Anterior cingulate cortex (tissue), 58 donors: ENCODE measurements around the gene KCNJ1.

Experiments
- DNase-seq, 58 donors: peaks; one replicate each; lab custom pipeline; 2025; lab: John Stamatoyannopoulos, UW

The KCNJ1 gene

DNA sequence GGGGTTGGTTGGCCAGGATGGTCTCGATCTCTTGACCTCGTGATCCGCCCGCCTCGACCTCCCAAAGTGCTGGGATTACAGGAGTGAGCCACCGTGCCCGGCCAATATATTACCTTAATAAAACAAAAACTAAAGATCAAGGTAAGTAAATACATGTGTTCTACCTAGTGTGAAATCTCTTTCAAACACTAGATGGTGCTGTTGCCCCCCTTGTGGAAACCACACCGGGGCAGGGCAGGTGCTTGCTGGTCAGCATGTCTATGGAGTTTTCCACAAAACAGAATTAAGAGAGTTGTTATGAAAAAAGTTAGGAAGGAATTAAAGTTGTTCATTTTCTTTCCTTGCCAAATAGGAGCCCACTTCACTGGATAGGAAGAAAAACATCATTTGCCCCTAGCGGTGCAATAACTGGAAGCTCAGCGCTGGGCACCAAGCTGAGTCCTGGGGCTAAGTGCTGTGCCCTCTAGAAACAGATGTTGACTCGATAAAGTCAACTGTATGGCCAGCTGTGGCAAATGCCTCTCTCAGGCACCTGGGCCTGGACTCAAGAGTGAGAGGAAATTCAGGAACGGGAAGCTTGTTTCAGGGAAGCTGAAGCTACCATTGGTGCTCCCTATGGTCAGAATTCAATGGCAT, 17.7 kb upstream of the KCNJ1 start:
- DNase-seq: peak in 34 of 58 donors; percentile 12 to 64 (median 29)

DNA sequence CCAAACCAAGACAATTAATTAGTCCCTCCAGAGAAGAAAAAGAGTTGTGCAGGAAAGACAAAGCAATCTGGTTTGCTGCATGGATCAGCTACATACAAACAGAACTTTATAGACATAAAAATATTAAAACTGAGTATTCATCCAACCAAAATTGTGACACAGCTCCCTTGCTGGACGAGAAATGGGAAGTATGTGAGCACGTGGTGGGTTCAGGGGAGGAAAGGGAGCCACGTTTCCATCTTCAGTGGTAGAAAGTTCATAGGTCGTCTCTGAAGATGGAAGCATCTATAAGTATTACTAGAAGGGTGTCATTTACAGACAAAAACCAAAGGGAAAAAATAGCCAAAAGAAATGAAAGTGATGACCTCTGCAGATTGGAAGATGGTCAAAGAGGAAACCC, 17.0 kb upstream of the KCNJ1 start:
- DNase-seq: no peak

GRCh38 chr11:128882451-128882850, 15.4 kb upstream of the KCNJ1 start:
- DNase-seq: no peak

GRCh38 chr11:128881221-128881620, 14.1 kb upstream of the KCNJ1 start:
- DNase-seq: no peak

DNA sequence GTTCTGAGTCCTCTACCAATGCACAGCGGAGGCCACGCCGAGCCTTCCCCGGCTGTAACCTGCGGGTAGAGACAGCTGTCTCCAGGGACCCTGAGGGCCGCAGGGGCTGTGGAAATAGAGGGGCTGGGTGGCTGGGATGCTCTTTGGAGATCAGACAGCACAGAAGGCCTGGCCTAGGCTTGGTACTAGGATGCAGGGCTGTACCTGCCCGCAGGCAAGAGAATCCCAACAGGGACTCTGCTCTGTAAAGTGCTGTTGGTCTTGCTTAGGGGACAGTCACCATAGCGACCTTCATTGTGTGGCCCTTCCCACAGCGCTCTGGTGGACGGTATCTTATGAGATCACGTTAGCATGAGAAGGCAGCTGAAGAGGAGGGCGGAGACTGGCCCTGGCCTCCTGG, 12.7 kb upstream of the KCNJ1 start:
- DNase-seq: no peak

DNA sequence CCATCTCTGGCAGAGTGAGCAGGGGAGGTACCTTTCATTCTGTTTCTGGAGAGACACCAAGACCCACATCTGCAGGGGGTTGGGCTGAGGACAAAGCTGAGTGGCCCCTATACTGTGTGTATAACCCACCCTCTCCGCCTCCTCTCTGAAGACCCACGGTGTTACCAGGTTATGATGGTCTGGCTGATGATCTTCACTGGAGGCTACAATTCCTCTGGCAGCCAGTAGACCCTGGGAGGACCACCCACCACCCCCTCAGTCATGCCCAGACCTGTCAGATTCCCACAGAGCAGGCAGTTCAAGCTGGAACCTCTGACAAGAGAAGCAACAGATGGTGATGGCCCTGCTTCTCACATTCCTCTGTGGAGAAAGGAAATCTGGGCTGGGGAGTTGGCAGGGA, 11.4 kb upstream of the KCNJ1 start:
- DNase-seq: no peak

- no peak for DNase-seq
Measured at GRCh38 chr11:128877726-128878125, 10.6 kb upstream of the KCNJ1 start.

DNA sequence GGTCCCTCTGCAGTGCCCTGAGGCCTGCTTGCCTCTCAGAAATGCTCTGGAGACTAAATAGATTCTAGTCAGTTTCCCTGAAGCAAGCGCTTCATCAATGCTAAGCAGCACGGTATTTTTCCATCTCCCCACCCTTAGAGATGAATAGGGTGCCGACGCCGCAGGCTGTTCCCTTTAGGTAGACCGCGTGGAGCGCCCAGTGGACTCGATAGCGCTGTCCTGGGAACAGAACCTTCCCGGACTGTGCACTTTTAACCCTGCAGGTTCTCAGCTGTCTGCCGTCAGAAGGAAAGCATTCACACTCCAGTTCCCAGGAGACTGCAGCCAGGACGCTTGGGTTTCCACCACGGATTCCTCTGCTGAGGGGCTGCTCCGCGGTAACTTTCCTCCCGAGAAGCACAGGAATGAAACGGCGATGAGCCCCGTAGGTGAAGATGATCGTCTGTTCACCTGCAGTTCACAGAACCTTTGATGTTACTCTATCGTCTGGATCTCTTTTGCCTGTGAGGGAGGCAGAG, 9.1 kb upstream of the KCNJ1 start:
- DNase-seq: no peak

DNA sequence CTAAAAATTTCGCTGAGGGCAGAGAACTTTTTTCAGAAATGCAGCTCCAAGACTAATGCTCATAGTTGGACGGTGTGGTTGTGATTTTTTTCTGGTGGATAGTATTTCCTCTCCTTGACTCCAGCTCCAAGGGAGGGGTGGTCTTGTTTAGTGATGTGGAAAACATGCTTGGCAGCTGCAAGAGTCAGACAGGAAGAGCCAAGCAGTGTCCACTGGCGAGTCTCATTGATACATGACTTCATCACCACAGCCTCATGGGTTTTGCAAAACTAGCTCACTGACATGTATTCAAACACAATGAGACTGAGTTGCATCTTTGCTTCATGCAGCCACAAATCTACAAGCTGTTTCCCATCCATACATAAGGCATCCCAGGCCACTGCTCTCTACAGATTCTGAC, 7.3 kb upstream of the KCNJ1 start:
- DNase-seq: no peak

- no peak for DNase-seq
Measured at GRCh38 chr11:128872594-128872993, 5.5 kb upstream of the KCNJ1 start.

DNA sequence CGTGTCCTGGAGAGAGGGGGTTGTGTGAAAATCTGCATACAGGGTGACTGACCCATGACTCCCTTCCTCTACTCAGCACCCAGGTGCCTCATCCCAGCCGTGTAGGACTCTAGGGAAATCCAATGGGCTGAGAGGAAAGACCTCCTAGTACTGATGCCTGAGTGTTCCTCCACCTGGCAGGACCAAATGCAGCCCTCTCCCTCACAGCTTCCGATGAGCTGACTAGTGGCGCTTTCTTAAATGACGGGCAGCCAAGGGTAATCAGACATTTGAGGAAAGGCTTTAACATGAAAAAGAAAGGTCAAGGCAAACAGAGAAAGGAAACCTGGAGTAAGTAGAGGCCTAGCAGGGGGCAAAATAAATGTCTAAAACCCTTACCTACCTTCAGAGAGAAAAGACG, 5.0 kb upstream of the KCNJ1 start:
- DNase-seq: no peak

DNA sequence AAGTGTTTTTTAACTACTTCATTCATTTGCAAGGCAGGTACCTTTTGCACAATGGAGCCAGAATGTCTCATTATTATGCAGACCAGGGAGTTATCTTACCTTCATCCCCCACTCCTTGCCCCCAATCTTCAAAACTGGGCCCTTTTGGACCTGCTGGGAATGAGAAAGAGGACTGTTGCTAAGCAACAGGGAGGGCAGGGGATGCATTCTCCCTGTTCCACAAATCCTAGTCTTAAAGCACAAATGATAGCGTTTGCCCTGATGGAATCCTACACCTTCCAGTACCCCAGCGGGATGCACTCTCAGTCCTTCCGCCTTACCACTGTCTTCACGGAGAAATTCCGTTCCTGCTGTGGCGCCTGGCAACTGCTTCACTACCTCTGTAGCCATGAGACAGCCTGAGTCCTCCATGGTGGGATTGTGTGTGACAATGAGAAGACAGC, 4.1 kb upstream of the KCNJ1 start:
- DNase-seq: no peak

- no peak for DNase-seq
Measured at GRCh38 chr11:128868841-128869671, 2.0 kb upstream of the KCNJ1 start.

DNA sequence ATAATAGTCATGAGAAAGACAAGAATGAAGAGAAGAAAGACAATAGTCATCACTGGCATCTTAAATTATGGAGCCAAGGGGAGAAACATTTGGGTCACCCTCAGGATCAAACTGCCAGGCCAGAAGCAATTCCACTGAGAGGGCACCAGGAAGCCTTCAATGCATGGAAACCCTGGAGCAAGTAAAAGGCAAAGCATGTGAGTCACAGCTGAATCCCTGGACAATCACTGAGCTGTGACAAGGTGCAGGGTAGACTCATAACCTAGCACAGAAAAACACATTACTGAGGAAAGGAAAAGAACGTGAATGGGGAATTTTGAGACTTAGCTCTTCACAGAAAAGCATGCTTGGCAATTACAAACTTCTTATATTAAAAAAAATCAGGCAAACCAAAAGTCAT, 1.6 kb downstream of the KCNJ1 start:
- DNase-seq: no peak

DNA sequence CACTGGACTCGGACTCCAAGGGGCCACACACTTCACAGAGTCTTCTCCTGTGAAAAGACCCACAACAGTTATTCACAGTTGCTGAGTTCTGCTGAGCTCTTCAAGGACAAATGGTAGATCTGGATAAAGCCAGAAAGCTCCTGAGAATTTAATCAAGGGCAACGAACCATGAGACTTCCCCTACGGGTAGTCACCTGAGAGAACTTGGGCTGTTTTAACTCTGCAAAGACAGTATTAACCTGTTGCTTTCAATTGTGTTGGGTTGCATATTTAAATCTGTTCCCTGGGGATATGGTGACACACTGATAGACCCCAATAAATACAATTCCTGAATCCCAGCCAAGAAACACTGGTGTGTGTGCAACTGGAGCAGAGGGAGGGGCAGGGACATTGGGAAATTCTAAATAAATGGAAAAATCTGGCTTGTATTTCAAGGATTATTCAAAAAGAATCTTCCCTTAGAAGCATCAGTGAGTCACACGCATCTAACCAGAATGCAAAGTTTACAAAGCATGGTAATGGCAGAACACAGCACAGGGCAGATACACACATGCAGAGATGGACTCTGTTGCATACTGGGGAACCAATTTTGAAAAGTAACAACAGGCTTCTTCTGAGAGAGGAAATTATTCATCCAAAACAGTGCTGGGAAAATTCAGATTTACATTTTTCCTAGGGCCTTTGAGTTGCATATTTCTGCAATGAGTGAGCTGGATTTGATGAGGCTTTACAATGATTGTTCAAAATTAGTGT, 4.0 kb downstream of the KCNJ1 start:
- no peak for DNase-seq

GRCh38 chr11:128862406-128862805, 4.7 kb downstream of the KCNJ1 start:
- no peak for DNase-seq

DNA sequence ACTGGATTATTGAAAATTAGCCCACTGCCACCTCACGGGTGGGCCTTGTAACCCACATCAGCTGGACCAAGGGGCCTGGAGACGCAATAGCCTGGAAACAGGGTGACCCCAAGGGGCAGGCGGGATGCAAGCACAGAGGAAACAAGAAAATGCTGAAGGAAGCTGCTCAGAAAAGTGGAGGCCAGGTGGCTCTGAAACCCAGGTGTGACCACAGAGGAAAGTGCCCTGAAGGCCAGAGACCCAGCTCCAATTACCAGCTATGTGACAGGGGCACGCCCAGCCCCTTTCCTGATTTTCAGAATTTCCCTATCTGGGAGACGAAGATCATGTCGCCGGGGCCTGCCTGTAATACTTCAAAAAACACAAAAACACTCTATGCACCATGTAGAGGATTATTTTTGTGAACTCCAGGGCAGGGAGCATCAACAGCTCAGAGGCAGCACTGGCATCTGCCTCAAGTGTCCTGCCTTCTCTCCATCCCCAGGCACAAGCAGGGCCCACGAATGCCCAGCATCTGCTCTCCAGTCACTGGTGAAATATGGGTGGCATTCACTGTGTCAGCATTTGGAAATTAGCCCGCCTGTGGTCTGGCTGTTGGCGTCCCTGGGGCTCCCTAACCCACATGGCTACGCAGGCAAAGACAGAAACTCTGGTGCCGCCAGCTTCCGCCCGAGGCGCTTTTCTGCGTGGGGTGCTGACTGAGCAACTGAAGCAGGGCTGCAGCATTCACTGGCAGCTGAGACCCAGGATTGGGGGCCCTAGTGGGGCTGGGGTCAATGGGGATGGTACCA, 6.3 kb downstream of the KCNJ1 start:
- no peak for DNase-seq

- DNase-seq: peak in 14 of 58 donors; percentile 3 to 37 (median 9)
Measured at GRCh38 chr11:128859563-128860441, 7.3 kb downstream of the KCNJ1 start.

DNA sequence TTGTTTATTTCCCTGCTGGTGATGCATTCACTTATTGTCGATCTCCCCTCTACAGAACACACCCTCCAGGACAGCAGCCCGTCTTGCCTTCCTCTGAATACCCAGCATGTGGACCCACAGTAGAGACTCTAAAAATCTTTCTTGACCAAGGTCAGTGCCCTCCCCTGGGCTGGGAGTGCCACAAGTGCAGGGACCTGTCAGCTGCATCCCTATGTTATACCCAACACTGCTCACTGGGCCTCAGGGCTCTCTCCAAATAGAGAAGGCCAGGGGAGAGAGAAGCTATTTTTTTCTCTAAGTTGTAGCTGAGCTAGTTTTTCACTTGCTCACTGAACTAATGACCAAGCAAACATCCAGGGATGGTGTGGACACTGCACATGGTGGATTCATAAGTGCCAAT, 9.8 kb downstream of the KCNJ1 start:
- no peak for DNase-seq
